NCI-H510A (cell line): Measurements from ENCODE around the gene CBX7.

Experiments used
- DNase-seq: peaks from one replicate; lab custom pipeline; 2025; lab: John Stamatoyannopoulos, UW

CBX7 gene

GRCh38 chr22:39091126-39092081 is 61.1 kb downstream of the CBX7 start:
- no peak for DNase-seq

- no peak for DNase-seq
Measured at GRCh38 chr22:39090426-39091064, 61.9 kb downstream of the CBX7 start.

- DNase-seq: no peak
Measured at GRCh38 chr22:39089928-39090327, 62.6 kb downstream of the CBX7 start.

- no peak for DNase-seq
Measured at GRCh38 chr22:39088685-39089032, 63.8 kb downstream of the CBX7 start.

- DNase-seq: no peak
Measured at GRCh38 chr22:39087881-39088684, 64.4 kb downstream of the CBX7 start.

GRCh38 chr22:39087098-39087497 is 65.4 kb downstream of the CBX7 start:
- no peak for DNase-seq

- no peak for DNase-seq
Measured at GRCh38 chr22:39084666-39085065, 67.8 kb downstream of the CBX7 start.

GRCh38 chr22:39083212-39084165 is 69.0 kb downstream of the CBX7 start:
- DNase-seq: no peak

- DNase-seq: no peak
Measured at GRCh38 chr22:39081598-39081997, 70.9 kb downstream of the CBX7 start.

- DNase-seq: no peak
Measured at GRCh38 chr22:39081016-39081415, 71.5 kb downstream of the CBX7 start.
